ENCODE data around the gene RNF130.
A peak's percentile ranks its signal among the peaks of the same experiment; 100 is the strongest.

RNF130 gene

GRCh38 chr5:180071531-180072255 lies at the start of gene RNF130:
Gene RNF130 (minus strand): TSS chr5:180071759. CDS start chr5:180071702, 57 bp downstream.
- H3K4me3 ChIP-seq (ENCODE audit: control insufficient read depth, low read depth, low read length): peak within 1 kb of the TSS; percentile 70
- no peak for TF ChIP-seq CTCF (conservative IDR thresholded peaks at IDR 0.05; ENCODE audit: control insufficient read depth, insufficient read depth, low read depth, low read length)
- peak; percentile 86 for DNase-seq (ENCODE audit: low read depth)

- no peak for DNase-seq (ENCODE audit: low read depth)
- no peak overlapping the region for H3K4me3 ChIP-seq (ENCODE audit: control insufficient read depth, low read depth, low read length)
- TF ChIP-seq CTCF (conservative IDR thresholded peaks at IDR 0.05; ENCODE audit: control insufficient read depth, insufficient read depth, low read depth, low read length): no peak
Observed at GRCh38 chr5:180120237-180121101, 48.9 kb upstream of the RNF130 start.

GRCh38 chr5:180119903-180120236 lies 48.3 kb upstream of the RNF130 start:
- no peak for DNase-seq (ENCODE audit: low read depth)
- TF ChIP-seq CTCF (conservative IDR thresholded peaks at IDR 0.05; ENCODE audit: control insufficient read depth, insufficient read depth, low read depth, low read length): no peak
- H3K4me3 ChIP-seq (ENCODE audit: control insufficient read depth, low read depth, low read length): no peak overlapping the region

- no peak for DNase-seq (ENCODE audit: low read depth)
- TF ChIP-seq CTCF (conservative IDR thresholded peaks at IDR 0.05; ENCODE audit: control insufficient read depth, insufficient read depth, low read depth, low read length): no peak
- H3K4me3 ChIP-seq (ENCODE audit: control insufficient read depth, low read depth, low read length): no peak overlapping the region
Observed at GRCh38 chr5:180119031-180119902, 47.7 kb upstream of the RNF130 start.

GRCh38 chr5:180118391-180118791 lies 46.8 kb upstream of the RNF130 start:
- no peak for TF ChIP-seq CTCF (conservative IDR thresholded peaks at IDR 0.05; ENCODE audit: control insufficient read depth, insufficient read depth, low read depth, low read length)
- DNase-seq (ENCODE audit: low read depth): no peak
- H3K4me3 ChIP-seq (ENCODE audit: control insufficient read depth, low read depth, low read length): no peak overlapping the region

- TF ChIP-seq CTCF (conservative IDR thresholded peaks at IDR 0.05; ENCODE audit: control insufficient read depth, insufficient read depth, low read depth, low read length): no peak
- H3K4me3 ChIP-seq (ENCODE audit: control insufficient read depth, low read depth, low read length): no peak overlapping the region
- DNase-seq (ENCODE audit: low read depth): no peak
Observed at GRCh38 chr5:180117000-180117725, 45.6 kb upstream of the RNF130 start.

Measured in fibroblast of mammary gland (primary cell).